Activated CD4-positive, alpha-beta T cell treated with anti-CD3 and anti-CD28 coated beads for 1 hour (primary cell): ENCODE data around the gene ARSG.
"Not testable (repeated sequence)": the region's sequence is repeated elsewhere in the genome, so short reads cannot be mapped to it uniquely, and the experiment has no call there.

Experiments used
- DNase-seq: peaks from one replicate; pipeline ENCODE4 v3.0.0-alpha.2; 2020

ARSG gene

DNA sequence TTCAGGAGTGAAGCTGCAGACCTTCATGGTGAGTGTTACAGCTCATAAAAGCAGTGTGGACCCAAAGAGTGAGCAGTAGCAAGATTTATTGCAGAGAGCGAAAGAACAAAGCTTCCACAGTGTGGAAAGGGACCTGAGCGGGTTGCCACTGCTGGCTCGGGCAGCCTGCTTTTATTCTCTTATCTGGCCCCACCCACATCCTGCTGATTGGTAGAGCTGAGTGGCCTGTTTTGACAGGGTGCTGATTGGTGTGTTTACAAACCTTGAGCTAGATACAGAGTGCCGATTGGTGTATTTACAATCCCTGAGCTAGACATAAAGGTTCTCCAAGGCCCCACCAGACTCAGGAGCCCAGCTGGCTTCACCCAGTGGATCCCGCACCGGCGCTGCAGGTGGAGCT, 17.2 kb downstream of the ARSG start:
- not testable (repeated sequence) for DNase-seq

DNA sequence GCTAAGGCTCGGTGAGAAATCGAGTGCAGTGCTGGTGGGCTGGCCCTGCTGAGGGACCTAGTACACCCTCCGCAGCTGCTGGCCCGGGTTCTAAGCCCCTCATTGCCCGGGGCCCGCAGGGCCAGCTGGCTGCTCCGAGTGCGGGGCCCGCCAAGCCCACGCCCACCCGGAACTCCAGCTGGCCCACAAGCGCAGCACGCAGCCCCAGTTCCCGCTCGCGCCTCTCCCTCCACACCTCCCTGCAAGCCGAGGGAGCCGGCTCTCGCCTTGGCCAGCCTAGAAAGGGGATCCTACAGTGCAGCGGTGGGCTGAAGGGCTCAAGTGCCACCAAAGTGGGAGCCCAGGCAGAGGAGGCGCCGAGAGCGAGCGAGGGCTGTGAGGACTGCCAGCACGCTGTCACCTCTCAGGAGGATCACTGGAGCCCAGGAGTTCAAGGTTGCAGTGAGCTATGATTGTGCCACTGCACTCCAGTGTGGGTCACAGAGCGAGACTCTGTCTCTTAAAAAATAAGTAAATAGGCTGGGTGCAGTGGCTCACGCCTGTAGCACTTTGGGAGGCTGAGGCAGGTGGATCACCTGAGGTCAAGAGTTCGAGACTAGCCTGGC, 17.9 kb downstream of the ARSG start:
- DNase-seq: not testable (repeated sequence)

DNA sequence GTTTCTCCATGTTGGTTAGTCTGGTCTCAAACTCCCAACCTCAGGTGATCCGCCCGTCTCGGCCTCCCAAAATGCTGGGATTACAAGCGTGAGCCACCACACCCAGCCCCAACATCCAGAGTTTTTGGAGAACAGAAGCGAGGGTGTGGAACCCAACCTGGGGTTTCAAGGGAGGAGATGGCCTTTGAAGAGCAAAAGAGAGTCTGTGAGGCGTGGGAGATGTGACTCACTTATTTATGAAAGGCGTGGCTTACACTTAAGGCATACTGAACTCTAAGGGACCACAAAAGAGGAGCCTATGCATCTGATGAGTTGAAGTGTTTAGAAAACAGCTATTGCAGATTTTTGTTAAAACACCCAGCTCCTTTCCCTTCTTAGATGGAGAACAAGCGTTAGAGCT, 18.9 kb downstream of the ARSG start:
- peak; percentile 33 for DNase-seq

DNA sequence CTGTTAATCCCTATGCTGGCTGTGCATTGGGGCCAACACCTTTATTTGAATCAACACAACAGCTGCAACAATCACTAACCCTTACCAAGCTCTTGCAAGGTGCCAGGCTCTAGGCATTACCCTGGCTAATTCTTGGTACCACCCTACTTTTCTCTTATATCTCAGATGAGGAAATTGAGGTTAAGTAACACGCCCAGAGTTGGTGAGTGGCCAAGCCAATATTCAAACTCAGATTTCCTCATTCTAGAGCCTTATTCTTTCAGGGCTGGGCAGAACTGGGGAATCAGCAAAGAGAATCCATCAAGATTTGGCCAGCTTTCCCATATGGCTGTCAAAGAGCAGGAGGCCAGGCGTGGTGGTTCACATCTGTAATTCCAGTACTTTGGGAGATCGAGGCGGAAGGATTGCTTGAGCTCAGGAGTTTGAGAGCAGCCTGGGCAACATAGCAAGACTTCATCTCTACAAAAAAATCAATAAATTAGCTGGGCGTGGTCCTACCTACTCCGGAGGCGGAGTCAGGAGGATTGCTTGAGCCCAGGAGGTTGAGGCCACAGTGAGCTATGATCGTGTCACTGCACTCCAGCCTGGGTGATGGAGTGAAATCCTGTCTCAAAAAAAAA, 23.7 kb downstream of the ARSG start:
- DNase-seq: no peak

DNA sequence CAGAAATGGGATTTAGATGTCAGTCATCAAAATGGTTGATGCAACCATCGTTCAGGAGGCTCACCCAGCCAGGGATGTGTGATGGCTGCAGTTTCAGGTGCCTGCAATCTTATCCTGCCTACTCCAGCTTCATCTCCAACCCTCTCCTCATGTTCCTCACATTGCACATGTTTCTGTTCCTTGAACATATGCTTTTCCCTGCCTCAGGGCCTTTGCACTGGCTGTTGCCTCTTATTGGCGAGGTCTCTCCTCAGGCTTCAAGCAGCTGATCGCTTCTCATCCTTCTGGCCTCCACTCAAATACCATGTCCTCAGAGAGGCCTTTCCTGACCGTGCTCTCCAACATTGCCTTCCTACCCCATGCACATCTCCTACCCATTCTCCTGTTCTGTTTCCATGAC, 24.6 kb downstream of the ARSG start:
- DNase-seq: no peak

DNA sequence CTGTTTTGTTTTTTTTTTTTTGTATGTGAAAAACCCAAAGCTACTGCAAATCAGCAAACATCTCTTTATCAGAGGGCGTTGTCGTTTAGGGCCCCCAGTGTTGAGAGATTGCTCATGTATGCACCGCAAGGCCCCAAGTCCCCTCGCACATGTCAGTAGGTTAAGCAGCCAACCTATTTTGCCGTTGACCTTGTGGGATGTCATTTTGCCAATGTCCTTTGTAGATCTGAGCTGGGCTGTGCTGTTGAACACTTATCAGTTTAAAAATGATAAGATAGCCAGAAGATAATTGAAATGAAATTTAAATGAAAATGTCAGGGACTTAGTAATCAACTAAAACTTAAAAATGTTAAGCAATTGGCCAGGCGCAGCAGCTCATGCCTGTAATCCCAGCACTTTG, 26.2 kb downstream of the ARSG start:
- no peak for DNase-seq

DNA sequence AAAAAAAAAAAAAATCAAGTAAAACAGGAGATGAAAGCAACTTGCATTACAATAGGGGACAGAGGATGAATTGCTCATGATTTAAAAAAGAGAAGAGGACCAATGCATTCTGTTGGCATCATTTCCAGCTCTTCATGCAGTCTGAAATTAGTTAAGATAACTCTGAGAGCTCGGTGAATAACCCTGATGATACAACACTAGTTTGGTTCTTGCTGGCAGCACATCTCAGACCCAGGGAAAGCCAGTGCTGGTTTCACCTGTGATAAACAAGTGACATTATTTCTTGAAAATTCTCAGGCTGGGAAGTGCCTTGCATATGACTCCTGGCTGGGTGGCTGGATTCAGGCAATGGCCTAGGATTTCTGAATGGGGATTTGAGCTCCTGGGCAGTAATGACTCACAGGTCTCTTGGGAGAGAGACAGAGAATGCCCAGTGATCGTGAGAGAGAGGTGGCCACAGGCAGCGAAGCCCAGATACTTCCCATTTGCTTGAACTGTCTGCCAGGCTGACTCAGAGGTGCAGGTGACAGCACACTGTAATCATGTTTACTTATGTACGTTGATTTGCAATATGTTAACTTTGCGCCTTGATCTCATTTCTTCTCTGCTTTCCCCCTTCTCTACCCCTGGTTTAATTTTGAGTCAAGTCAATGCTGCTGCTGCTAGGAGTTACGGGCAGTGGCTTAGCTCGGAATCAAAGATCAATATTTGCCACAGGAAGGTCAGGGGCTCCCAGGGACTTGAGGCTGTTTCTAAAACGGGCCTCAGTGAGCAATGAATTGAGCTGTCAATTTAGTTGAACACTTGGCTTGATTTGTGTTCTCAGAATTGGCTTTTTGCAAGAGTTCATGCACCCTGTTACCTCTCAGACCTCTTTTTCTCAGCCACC, 27.1 kb downstream of the ARSG start:
- no peak for DNase-seq

DNA sequence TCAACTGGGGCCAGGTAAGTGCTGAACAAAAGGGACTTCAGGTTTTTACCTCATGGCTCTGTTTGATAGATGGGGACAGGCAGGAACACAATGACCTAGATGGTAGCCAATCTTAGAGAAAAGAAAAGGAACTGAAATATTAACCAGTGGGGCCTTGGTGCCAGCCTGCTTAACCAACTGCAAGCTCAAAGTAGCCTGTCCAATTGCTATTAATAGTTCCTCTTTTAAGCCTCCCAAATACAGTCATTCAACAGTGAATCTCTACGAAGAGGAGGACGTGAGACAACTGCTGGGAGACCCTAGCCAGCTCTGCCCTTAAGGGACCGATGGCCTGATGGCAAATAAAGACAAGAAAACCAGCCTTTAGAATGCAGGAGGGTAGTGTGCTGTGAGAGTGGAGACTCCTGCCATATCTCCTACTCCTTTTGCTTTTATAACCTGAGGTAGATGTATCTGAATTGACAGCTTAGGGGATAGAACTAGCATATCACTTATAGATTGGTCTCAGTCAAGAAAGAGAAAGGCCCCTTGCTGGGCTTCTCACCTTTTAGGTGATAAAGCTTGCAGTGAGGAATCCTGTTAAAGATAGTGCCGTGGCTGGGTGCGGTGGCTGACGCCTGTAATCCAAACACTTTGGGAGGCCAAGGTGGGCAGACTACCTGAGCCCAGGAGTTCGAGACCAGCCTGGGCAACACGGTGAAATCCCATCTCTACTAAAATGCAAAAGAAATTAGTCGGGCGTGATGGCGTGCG, 28.3 kb downstream of the ARSG start:
- DNase-seq: no peak

DNA sequence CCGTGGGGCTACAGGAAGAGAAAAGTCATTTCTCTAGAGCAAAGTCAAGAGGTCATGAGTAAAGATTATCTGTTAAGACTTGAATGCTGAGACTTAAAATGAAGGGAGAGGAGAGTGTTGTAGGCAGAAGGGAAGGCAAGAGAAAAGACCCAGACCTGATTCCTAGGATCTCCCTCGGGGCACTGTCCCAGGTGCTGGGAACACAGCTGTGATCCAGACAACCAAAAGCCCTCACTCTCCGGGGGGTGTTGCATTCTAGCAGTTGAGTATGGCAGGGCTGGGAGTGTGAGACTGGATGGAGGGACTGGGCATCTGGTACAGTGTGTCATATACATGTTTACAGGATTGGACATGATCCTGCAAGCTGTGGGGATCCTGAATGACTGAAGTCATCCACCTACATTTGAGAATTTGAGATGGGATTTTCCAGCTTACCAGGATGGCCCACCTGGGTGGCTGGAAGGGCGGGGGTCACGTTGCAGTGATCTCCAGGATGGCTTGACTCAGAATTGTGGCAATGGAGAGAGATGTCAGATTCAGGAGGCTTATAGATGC, 29.1 kb downstream of the ARSG start:
- no peak for DNase-seq

DNA sequence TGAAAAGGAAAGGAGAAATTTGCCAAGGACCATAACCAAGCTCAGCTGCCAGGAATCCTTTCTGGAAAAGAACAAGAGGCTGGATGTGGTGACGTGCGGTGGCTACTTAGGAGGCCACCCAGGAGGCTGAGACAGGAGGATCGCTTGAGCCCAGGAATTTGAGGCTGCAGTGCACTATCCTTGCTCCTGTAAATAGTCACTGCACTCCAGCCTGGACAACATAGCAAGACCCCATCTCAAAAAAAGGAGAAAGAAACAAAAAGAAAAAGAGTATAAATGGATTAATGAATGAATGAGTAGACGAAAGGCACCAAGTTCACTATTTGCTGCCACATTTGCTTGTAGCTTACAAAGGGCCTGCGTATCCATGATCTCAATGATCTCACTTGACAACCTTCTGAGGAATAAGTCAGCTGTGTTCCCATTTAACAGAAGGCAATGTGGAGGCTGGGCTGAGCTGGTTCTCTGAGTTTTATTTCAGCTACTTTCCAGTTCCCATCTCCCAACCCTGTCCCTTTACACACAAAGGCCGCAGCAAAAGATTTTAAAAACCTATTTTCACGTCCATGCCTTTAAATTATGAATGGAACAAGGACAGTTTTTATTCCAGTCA, 29.8 kb downstream of the ARSG start:
- DNase-seq: no peak

DNA sequence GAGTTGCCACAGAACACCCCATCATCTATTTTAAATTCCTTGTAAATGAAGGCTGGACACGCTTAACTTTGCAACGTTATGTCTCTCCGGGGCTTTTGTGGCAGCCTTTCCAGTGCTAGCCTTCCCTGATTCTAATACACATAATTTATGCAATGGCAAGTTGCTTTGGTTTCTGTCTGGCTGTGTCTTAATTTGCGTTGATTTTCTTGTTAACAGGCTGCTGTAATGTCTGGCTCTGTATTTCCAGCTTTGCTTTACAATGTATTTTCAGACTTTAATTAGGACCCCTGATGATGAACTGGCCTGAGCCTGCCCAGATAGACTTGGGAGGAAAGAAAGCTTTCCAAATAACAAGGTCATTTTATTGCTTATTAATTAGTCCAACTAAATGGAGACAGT, 30.3 kb downstream of the ARSG start:
- DNase-seq: no peak

DNA sequence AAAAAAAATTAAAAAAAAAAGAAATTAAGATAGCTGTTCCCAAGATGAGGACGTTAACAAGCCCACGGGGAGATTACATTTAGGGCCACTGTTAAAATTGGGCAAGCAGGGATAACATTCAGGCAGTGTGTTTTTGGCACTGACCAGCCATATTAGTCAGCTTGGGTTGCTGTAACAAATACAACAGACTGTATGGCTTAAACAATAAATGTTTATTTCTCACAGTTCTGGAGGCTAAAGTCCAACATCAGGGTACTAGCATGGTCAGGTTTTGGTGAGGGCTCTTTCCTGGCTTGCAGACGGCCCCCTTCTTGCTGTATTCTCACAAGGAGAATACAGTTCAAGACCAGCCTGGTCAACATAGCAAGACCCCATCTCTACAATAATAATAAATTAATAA, 31.3 kb downstream of the ARSG start:
- DNase-seq: no peak

DNA sequence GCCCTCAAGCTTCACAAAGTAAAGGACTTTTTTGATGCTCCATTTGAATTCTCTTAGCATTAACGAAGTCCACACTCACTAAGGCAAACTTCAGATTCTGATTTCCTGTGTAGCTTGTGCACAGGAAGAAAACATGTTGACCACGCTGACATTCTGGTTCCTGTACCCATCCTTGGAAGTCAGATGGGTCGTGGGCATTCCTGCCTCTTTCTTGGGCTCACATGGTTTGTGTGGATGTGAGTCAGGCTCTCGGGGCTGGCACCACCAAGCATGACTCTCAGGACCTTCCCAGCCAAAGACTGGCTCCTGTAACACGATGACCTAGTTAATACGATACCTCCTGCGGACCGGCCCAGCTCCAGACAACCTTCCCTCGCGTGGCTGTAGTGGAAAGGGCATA, 32.8 kb downstream of the ARSG start:
- no peak for DNase-seq

DNA sequence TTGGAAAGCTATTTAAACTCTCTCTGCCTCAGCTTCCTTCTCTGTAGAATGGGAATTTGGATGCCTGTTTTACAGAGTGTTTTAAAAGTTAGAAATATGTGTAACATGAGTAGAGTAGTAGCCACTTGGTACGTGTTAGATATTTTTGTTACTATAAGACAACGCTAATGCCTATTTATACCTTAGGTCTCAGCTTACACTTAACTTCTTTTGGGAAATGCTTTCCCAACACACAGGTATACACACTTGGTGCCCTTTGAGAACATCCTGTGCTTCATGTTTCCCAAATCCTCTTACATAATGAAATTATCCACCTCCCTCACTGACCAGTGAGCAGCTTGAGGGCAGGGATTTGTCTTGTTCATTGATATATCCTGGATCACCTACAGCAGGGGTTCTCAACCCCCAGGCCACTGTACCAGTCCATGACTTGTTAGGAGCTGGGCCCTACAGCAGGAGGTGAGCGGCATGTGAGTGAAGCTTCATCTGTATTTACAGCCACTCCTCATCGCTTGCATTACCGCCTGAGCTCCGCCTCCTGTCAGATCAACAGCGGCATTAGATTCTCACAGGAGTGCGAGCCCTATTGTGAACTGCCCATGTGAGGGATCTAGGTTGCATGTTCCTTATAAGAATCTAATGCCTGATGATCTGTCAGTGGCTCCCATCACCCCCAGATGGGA, 33.5 kb downstream of the ARSG start:
- no peak for DNase-seq

DNA sequence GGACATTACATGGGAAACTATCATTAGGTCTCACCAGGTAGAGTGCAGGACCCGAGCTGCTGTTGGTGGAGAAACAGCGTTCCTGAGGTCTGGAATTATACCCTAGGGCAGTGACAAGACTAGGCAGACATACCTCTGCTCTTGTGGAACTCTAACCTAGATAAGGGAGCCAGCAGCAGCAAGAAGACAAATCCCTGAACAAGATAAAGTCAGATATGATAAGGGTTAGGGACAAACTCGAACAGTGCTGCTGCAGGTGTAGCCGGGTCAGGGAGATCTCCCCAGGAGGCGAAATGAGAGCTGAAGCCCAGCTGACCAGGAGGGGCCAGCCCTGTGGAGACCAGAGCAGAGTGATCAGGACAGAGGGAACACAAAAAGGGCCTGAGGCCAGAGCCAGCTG, 34.7 kb downstream of the ARSG start:
- DNase-seq: no peak

DNA sequence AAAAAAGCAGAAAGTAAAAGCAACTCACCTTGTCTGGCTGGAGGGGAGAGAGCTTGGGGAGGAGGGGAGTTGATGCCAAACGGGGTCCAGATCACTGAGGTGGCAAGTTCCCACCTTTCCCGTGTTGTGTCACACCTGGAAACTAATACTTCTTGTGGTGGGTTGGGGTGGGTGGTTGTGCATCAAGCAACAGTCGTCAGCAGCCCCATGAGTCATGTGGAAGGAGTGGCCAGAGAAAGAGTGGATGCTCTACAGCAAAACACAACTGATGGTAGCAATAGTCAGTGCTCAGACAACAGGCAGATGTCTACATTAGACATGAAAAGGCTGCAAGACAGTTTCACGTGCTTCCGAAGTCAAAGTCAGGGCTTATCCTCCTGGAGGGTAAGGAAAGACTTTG, 35.4 kb downstream of the ARSG start:
- DNase-seq: no peak

DNA sequence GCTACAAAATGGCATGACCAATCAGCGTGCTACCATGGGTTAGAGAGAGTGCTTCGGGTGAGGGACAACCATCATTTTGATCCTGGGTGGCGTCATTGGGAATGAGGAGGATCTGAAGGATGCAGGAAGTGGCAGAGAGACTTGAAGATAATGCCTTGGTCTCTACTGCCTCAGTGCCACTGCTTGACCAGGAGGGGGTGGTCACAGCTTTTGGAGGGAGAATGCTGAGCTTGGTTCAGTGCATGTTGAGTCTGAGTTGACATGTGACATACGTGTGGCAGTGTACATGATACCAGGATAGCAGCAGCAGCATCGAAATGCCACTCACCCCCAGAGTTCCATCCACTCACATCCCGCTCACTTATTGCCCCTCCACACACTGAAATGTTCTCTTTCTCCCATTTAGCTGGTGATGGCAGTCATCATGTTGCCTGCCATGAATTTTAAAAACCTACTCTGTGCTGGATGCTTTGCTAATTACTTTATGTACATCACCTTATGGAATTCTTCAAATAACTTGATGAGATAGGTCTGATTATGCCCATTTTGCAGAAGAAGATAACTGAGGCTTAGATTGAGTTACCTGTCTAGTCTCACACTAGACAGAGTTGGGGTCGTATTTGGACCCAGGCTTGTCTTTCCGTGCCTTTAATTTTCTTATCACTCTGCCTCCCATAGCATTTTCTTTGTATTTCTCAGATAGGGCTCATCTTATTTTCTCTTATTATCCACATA, 36.7 kb downstream of the ARSG start:
- no peak for DNase-seq

DNA sequence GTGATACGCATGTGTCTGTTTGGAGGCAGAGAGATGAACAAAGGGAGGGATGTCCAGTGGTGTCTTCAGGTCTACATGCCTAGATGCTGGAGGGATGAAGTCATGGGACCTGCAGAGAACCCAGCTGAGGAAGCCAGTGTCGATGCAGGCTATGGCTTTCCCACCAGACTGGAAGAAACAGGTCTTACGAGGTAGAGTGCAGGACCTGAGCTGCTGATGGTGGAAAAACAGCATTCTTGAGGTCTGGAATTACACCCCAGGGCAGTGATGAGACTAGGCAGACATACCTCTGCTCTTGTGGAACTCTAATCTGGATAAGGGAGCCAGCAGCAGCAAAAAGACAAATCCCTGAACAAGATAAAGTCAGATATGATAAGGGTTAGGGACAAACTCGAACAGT, 37.4 kb downstream of the ARSG start:
- DNase-seq: no peak

DNA sequence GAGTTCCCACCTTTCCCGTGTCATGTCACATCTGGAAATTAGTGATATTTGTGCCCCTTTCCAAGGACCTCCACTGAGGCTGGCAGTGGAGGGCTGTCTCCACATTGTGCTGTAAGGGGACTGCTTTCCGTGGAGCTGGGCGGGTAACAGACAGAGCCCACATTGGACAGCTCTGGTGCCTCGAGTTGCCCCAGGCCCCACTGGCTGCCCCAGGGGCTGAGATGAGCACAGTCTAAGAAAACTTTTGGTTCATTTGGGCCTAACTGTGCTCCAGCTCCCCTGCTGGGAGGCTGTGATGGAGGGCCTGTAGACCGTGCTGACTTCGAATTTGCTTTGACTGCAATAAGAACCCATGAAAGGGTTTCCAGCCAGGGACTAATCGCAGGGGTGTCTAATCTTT, 38.0 kb downstream of the ARSG start:
- DNase-seq: no peak

DNA sequence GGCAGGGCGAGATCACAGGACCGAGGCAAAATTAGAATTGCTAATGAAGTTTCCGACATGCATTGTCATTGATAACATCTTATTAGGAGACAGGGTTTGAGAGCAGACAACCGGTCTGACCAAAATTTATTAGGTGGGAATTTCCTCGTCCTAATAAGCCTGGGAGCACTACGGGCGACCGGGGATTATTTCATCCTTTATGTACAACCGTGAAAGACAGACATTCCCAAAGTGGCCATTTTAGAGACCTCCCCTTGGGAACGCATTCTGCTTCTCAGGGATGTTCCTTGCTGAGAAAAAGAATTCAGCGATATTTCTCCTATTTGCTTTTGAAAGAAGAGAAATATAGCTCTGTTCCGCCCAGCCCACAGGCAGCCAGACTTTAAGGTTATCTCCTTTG, 40.6 kb downstream of the ARSG start:
- not testable (repeated sequence) for DNase-seq

DNA sequence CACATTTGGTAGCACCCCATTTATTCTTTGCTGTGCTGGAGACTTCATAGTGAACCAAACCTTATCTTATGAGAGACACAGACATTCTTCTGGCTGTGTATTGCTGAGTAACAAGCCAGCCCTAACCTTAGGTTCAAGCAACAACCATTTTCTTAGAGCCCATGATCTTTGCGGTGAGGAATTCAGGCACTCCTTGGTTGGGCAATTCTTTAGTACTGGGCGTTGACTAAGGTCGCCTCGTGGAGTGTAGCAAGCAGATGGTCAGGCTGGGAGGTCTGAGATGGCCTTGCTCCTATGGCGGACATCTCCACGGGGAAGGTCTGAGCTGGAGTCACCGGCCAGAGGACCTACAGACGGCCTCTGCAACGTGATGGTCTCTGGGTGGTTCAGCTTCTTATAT, 43.1 kb downstream of the ARSG start:
- no peak for DNase-seq
